Measurements from ENCODE around the gene EPS8L1. TPM values are rescaled to one million over a fixed set of nuclear protein-coding genes. Genes with fewer than 3 reads are reported as not detected.

Gene EPS8L1
- total and polyA plus RNA-seq, 2 of the 4 experiments (the other 2 are of a cell fraction), result 0.90 to 2.9 TPM

GRCh38 chr19:55115446-55116065, 39.9 kb downstream of the EPS8L1 start:
- H3K14ac ChIP-seq (replicated peaks; ENCODE audit: low read depth, low read length), result peak overlapping the region; percentile 71; the same call in 1 of the 2 replicates
- no peak overlapping the region for H2BK20ac ChIP-seq (ENCODE audit: low read depth, low read length)
- peak overlapping the region; percentile 61 for H3K27ac ChIP-seq (ENCODE audit: insufficient read depth, low read length)
- in situ Hi-C loops (cut with MboI; ENCODE audit: low sequenced_read_pairs) (loop anchor here (25.0 kb wide), 1 partner anchor 522 kb away; the partner anchor contains the start of genes CCDC106, ZNF580 and ZNF581), dilution Hi-C loops (cut with HindIII; ENCODE audit: low sequenced_read_pairs, unreplicated experiment) (no loop called here), intact Hi-C loops (cut with micrococcal nuclease) (no loop called here)
- H3K9ac ChIP-seq (ENCODE audit: low read depth, low read length), result peak overlapping the region; percentile 79
- no peaks in the 10 kb centered on the region for H3K27me3 ChIP-seq (ENCODE audit: control insufficient read depth, insufficient read depth, low read length)
- no peak overlapping the region for H3K56ac ChIP-seq (ENCODE audit: extremely low read depth, insufficient read depth, low read length)
- no peak overlapping the region for H3K18ac ChIP-seq (ENCODE audit: low read depth, low read length)
- H2BK120ac ChIP-seq (ENCODE audit: low read depth, low read length), result no peak overlapping the region
- no peak overlapping the region for H4K5ac ChIP-seq (ENCODE audit: low read depth, low read length)
- H3K79me1 ChIP-seq (ENCODE audit: low read depth in 1 of 2, low read length in 2 of 2), result peaks cover 15 to 46% of the 10 kb centered on the region in 2 experiments; a peak in 3 of 4 replicates
- H2AK9ac ChIP-seq (replicated peaks; ENCODE audit: low read depth, low read length, poor library complexity), result peak overlapping the region; percentile 98
- peak overlapping the region; percentile 55 for H3K4me3 ChIP-seq (ENCODE audit: insufficient read depth, low read depth, low read length)
- H3K4me2 ChIP-seq (ENCODE audit: low read depth, low read length), result peak overlapping the region; percentile 89
- no peak overlapping the region for H2BK5ac ChIP-seq (ENCODE audit: low read depth, low read length, poor library complexity, severe bottlenecking)
- H3K4ac ChIP-seq (ENCODE audit: low read depth, low read length), result peak overlapping the region; percentile 73; the same call in 1 of the 2 replicates
- ATAC-seq (ENCODE audit: low read depth) (no peak), DNase-seq (peak; percentile 62)
- WGBS, 2 experiments (ENCODE audit: extremely low coverage in 2 of 2, insufficient read length in 1 of 2), result 58% methylated on average over 3 of the region's 13 CpGs; no CpG with 5 or more reads in 1 of the 2 experiments
- H3K23ac ChIP-seq (ENCODE audit: low read depth, low read length), result peak overlapping the region; percentile 58; the same call in 1 of the 2 replicates
- peak overlapping the region; percentile 87 for H2AFZ ChIP-seq (replicated peaks; ENCODE audit: low read length, poor library complexity)
- TF ChIP-seq SMC3 (IDR thresholded peaks at IDR 0.05; ENCODE audit: low read depth, low read length), result no peak
- no peak for TF ChIP-seq BHLHE40 (IDR thresholded peaks at IDR 0.05; ENCODE audit: low read depth, low read length)
- no peak for TF ChIP-seq POLR2A (IDR thresholded peaks at IDR 0.05; ENCODE audit: low read depth, low read length)
- TF ChIP-seq, protein P1, sequence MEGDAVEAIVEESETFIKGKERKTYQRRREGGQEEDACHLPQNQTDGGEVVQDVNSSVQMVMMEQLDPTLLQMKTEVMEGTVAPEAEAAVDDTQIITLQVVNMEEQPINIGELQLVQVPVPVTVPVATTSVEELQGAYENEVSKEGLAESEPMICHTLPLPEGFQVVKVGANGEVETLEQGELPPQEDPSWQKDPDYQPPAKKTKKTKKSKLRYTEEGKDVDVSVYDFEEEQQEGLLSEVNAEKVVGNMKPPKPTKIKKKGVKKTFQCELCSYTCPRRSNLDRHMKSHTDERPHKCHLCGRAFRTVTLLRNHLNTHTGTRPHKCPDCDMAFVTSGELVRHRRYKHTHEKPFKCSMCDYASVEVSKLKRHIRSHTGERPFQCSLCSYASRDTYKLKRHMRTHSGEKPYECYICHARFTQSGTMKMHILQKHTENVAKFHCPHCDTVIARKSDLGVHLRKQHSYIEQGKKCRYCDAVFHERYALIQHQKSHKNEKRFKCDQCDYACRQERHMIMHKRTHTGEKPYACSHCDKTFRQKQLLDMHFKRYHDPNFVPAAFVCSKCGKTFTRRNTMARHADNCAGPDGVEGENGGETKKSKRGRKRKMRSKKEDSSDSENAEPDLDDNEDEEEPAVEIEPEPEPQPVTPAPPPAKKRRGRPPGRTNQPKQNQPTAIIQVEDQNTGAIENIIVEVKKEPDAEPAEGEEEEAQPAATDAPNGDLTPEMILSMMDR (conservative IDR thresholded peaks at IDR 0.05; ENCODE audit: low read depth, low read length), result no peak
- TF ChIP-seq FOS (IDR thresholded peaks at IDR 0.05; ENCODE audit: low read depth, low read length), result no peak
- no peak for TF ChIP-seq RCOR1 (IDR thresholded peaks at IDR 0.05; ENCODE audit: insufficient replicate concordance, low read length)
- TF ChIP-seq USF2 (IDR thresholded peaks at IDR 0.05; ENCODE audit: low read depth, low read length), result no peak
- TF ChIP-seq, protein P2, sequence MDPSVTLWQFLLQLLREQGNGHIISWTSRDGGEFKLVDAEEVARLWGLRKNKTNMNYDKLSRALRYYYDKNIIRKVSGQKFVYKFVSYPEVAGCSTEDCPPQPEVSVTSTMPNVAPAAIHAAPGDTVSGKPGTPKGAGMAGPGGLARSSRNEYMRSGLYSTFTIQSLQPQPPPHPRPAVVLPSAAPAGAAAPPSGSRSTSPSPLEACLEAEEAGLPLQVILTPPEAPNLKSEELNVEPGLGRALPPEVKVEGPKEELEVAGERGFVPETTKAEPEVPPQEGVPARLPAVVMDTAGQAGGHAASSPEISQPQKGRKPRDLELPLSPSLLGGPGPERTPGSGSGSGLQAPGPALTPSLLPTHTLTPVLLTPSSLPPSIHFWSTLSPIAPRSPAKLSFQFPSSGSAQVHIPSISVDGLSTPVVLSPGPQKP (IDR thresholded peaks at IDR 0.05; ENCODE audit: borderline replicate concordance, low read depth, low read length), result no peak
- TF ChIP-seq CHD1 (IDR thresholded peaks at IDR 0.05; ENCODE audit: low read depth, low read length), result no peak
- no peak for TF ChIP-seq MXI1 (IDR thresholded peaks at IDR 0.05; ENCODE audit: borderline replicate concordance, low read depth, low read length)
- TF ChIP-seq NFE2L2 (IDR thresholded peaks at IDR 0.05; ENCODE audit: low read depth, low read length), result no peak
- TF ChIP-seq RAD21 (IDR thresholded peaks at IDR 0.05; ENCODE audit: low read length), result no peak
- TF ChIP-seq CEBPB (IDR thresholded peaks at IDR 0.05; ENCODE audit: low read depth, low read length), result no peak
- no peak for TF ChIP-seq RFX5 (IDR thresholded peaks at IDR 0.05; ENCODE audit: low read depth, low read length)
- no peak overlapping the region for H2BK15ac ChIP-seq (ENCODE audit: low read depth, low read length)
- H3K9me1 ChIP-seq (ENCODE audit: insufficient read depth, low read length), result peaks cover 4% of the 10 kb centered on the region; the same call in 1 of the 2 replicates
- POLR2A ChIA-PET (ENCODE audit: unreplicated experiment), result no interaction called here
- H4K91ac ChIP-seq (ENCODE audit: insufficient read depth, low read depth, low read length), result no peak overlapping the region
- H4K8ac ChIP-seq (ENCODE audit: low read depth in 2 of 2, low read length in 2 of 2), result peak overlapping the region in 1 of 2 experiments; percentile 32; a peak in 1 of 4 replicates
- no TSS peak for BruUV-seq (replicated peaks)
- H3K4me1 ChIP-seq (ENCODE audit: control insufficient read depth, insufficient read depth, low read length), result peaks cover 13% of the 10 kb centered on the region
- CTCF ChIA-PET, result no interaction called here
- peaks cover 59% of the 10 kb centered on the region for H4K20me1 ChIP-seq (ENCODE audit: insufficient read depth, low read length)
- peaks cover 7% of the 10 kb centered on the region; the same call in 1 of the 2 replicates for H3K36me3 ChIP-seq (ENCODE audit: control insufficient read depth, insufficient read depth, low read length)
- H2AK5ac ChIP-seq (ENCODE audit: low read depth, low read length), result peak overlapping the region; percentile 80; the same call in 1 of the 2 replicates
- no peaks in the 10 kb centered on the region for H3K9me3 ChIP-seq (ENCODE audit: control insufficient read depth, insufficient read depth, low read length)
